Limb (tissue), 2 donors: ENCODE results near the gene CASP10.
"Not testable (repeated sequence)": the region's sequence is repeated elsewhere in the genome, so short reads cannot be mapped to it uniquely, and the experiment has no call there.

Experiments
- DNase-seq, 2 donors: peaks; one replicate each; pipeline ENCODE4 v3.0.0-alpha.2; 2016; ENCODE audit errors: extremely low spot score in 2 of 2

The CASP10 gene

DNA sequence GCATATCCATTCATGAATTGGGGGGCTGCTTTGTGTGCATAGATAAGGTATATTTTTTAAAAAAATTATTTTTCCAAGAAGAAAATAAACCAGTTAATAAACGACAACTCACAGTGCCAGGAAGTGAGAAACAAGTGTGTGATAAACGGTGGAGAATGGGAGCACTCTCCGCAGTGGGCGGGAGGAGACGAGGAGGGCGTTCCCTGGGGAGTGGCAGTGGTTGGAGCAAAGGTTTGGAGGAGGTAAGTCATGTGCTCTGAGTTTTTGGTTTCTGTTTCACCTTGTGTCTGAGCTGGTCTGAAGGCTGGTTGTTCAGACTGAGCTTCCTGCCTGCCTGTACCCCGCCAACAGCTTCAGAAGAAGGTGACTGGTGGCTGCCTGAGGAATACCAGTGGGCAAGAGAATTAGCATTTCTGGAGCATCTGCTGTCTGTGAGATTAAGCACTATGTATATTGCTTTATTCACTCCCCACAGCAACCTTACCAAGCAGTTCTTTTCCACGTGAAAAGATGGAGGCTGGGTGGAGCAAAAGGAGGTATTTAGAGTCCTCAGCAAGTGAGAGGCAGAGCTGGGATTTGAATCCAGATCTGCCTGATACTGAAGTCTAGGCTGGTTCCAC is 50.4 kb downstream of the CASP10 start:
- DNase-seq, result no peak

DNA sequence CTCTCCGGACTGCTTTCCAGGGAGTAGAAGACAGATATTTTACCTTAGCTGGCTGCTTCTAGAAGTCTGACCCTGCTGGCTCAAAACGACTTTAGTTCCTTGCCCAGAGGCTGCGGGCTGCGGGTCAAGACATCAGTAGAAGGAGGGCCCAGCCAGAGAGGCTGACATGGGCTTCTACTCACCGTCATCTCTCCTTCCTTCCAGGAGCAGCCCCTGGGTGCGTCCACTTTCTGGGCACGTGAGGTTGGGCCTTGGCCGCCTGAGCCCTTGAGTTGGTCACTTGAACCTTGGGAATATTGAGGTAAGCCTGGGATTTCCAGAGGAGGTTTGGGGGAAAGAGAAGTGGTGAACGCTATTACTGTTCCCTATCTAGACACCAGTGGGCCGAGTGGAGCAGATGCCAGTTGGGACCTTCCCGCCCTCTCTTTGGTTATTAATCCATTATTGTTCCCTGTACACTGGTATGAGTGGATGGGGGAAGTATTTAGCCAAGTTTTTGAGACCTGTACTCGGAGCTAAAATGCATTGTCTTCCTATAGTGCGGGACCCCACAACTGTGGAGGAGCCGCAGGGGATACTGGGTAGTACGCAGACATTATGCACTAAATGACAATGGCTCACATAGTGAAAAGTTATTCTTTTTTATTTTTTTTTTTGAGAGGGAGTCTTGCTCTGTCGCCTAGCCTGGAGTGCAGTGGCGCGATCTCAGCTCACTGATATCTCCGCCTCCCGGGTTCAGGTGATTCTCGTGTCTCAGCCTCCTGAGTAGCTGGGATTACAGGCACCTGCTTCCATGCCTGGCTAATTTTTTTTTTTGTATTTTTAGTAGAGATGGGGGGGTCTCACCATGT is 51.1 kb downstream of the CASP10 start:
- no peak for DNase-seq

DNA sequence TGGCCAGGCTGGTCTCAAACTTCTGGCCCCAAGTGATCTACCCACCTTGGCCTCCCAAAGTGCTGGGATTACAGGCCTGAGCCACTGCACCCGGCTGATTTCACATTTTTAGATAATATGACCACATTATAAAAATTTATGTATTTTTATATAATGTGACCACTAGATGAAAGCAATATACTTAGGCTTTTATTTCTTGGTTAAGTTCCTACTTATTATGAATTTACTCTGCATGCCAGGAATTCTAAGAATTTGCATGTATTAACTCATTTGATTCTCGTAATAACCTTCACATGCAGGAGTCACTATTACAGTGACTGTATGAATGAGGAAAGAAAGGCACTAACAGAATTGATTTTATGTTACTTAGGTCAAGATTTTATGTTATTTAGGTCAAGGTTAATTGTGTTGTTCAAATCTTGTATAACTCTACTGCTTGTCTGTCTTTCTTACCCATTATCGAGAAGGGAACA is 51.8 kb downstream of the CASP10 start:
- DNase-seq, result no peak

DNA sequence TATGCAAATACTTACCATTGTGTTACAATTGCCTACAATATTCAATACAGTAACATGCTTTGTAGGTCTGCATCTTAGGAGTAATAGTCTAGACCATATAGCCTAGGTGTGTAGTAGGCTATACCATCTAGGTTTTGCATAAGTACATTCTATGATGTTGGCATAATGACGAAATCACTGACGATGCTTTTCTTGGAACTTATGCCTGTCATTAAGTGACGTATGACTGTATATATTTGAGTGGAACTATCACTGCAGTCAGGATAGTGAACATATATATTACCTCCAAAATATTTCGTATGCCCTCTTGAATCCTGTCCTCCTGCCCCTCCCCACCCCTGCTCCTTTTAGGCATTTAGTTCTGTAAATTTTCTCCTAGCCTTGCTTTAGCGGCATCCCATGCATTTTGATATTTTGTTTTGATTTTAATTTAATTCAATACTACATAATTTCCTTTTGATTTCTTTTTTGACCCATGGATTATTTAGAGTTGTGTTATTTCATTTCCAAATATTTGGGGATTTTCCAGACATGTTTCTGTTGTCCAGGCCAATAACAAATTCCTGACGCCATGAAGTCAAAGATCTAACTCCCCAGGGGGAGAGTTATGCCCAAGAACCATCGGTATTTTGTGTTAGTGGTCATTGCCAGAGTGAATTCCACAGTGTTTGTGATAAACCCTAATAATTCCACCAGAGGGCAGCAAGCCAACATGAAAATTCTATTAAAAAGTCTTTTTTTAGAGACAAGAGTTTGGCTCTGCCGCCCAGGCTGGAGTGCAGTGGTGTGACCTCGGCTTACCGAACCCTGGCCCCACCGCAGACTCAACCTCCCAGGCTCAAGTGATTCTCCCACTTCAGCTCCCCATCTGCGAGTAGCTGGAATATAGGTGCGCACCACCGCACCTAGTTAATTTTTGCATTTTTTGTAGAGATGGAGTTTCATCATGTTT is 53.2 kb downstream of the CASP10 start:
- DNase-seq, result peak; percentile 46 to 66

DNA sequence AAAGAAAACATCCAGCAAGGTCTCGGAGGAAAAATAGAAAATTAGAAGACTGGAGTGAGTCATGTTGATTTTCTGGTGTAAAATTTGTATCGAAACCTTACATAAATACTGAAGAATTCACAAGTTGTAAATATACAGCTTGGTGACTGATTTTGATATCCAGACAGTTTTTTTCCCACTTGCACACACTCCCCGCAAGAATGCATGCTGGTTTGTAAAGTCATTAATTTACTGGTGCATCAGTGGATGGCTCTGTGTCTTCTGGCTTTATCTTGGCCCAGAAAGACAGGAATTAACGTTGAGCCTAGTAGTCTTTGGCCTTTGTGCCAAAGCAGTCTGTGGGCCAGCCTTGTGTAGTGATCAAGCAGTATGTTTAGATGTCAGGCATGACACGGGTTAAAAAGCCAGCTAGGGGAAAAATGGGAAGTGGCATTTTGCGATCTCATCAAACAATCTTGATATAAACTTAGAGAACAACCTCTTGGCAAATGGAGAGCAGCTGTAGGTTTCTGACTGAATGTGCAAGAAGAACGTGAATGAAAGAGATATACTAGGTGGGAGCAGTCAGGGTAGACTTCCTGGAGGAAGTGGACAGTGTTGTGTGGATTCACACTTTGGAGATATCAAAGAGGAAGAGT is 54.7 kb downstream of the CASP10 start:
- no peak for DNase-seq

DNA sequence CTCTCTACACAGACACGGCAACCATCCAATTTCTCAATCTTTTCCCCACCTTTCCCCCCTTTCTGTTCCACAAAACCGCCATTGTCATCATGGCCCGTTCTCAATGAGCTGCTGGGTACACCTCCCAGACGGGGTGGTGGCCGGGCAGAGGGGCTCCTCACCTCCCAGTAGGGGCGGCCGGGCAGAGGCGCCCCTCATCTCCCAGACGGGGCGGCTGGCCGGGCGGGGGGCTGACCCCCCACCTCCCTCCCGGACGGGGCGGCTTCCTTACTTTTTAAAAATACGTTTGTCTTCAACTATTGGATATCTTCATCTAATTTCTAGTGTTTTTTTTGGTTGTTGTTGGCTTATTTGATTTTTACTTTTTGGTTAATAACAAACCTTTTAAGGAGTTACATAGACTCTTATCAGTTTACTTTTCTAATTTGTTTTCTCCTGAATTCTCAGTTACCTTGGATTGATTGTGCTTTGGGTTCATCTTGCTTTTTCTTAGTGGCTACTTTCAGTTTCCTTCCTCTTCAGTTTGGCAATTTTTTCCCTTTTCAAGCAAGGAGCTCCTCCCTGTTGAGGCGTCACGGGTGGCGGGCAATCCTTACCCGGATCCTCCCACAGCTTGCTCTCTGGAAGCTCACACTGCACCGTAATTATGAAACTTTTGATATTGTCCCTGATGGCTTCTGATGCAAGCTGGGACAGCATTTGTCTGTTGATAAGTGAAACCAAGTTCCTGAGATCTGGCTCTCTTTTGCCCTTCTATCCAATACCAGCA is 56.4 kb downstream of the CASP10 start:
- DNase-seq, result not testable (repeated sequence)

DNA sequence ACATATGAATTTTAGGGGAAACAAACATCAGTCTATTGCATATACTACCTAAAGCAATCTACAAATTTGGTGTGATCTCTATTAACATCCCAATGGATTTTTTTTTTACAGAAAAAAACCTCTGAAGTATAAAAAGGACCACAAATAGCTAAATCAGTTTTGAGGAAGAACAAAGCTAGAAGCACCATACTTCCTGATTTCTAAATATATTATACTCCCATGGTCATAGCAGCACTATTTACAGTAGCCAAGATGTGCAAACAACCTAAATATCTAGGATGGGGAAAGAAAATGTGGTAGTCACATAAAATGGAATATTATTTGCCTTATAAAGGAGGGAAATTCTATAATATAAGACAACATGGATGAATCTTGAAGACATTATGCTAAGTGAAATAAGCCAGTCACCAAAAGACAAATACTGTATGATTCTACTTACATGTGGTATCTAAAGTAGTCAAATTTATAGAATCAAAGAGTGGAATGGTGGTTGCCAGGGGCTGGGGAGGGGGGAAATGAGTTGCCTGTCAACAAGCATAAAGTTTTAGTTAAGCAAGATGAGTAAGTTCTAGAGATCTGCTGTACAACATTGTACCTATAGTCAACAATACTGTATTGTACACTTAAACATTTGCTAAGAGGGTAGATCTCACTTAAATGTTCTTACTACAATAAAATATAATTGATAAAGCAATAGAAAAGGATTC is 59.8 kb downstream of the CASP10 start:
- DNase-seq, result no peak

DNA sequence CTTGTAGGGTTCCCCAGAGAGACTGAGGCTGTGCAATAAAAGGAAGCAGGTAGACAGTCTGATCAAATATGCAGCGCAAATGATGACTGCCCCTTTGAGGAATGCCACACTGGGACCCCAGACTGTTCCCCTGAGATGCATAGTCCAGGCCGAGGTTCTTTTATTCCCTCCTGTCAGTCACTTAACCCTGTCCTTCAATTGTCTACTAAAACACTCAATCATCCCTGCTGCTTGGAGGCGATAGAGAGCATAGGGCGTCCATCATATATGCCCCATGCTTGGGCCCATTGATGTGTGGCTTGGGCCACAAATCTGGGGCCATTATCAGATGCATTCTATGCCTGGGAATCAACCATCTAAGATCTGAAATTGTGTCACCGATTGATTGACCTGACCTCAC is 61.9 kb downstream of the CASP10 start:
- no peak for DNase-seq

DNA sequence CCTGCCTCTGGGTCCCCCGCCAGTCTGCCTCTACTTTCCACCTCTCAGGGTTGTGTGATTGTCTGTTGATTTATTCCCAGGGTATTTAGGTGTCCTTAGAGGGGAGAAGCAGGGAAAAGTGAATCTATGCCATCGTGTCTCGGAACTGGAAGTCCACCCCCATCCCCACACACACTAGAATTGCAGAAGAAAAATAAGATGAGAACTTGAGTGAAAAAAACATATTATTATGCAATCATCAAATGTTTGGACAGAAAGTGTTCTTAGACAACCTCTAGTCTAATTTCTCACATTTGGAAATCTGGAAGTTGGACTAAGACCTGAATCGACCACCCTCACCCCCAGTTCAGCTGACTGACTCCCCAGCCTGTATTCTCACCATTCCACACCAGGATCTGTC is 63.3 kb downstream of the CASP10 start:
- no peak for DNase-seq

DNA sequence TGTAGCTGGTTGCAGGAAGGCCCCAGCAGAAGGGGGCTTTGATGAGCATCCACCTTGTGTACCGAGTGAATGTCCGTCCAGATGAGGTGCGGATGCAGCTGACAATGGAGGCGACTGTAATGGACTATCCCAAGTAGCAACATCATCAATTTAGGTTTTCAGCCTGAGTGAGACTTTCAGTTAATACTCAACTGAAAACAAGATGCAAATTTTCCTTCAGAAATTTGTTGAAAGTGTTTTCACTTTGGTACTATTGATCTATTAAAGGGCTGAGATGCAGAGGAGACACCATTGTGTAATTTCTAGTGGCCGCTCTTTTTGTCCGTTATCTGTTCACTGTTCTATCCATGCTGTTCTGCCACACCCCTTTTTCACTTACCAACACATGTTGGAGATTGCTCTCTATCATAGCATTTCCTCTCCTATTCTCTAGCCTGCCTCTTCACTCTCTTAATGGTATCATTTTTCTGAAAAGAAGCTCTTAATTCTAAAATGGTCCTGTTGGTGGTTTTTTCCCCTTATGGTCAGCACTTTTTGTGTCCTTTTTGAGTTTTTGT is 65.4 kb downstream of the CASP10 start:
- DNase-seq, result no peak

DNA sequence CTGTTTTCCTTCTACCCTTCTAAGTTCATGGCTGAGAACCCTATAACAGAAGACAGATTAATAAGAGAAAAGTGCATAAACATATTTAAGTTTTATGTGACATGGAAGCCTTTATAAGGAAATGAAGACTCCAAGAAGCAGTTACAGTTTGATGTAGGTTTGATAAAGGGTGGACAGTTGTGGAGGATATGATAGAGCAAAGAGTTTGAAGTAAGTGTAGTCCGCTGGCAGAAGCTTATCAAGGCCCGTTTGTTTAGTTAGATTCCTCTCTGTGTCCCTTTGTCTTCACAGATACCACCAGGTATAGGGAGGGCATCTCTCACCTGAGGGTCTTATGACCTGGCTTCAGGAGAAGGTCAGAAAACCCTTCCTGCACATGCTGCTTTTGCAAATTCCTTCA is 66.9 kb downstream of the CASP10 start:
- DNase-seq, result no peak

DNA sequence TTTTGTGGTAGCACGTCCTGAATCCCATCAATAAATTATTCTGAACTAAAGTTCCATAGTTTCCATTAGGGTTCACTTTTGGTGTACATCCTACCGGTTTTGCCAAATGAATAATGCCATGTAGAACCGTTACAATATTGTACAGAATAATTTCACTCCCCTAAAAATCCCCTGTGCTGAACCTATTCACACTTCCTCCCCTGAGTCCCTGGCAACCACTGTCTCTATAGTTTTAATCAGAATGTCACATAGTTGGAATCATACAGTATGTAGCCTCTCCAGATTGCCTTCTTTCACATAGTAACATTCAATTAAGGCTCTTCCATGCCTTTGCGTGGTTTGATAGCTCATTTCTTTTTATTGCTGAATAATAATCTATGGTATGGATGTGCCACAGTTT is 67.8 kb downstream of the CASP10 start:
- DNase-seq, result no peak

DNA sequence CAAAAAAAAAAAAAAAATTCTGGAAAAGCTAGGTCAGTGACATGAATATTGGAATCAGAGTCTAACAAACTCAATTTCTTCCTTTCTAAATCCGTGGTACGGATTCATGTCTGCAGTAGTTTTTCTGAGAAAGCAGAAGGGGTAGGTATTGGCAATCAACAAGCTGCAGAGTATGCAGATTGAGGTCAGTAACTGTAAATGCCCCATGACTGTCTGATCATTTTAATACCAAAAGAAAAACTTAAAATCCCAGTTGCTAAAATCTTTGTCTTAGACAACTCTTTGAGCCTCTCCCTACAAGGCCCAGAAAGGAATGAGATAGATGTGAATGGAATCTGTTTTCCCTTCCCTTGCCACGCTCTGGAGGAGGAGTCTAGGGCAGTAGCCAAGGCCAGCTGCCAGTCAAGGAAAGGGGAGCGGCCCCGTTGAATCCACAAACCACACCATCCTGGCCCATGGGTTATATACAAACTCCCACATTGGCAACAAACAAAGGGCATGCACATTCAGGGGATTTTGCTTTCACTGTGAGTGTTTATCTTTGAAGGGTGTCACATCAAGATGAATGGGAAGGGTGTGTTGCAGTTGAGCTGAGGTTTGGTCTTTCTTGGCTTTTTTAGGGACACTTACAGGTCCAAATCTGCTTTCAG is 71.3 kb downstream of the CASP10 start:
- DNase-seq, result no peak

DNA sequence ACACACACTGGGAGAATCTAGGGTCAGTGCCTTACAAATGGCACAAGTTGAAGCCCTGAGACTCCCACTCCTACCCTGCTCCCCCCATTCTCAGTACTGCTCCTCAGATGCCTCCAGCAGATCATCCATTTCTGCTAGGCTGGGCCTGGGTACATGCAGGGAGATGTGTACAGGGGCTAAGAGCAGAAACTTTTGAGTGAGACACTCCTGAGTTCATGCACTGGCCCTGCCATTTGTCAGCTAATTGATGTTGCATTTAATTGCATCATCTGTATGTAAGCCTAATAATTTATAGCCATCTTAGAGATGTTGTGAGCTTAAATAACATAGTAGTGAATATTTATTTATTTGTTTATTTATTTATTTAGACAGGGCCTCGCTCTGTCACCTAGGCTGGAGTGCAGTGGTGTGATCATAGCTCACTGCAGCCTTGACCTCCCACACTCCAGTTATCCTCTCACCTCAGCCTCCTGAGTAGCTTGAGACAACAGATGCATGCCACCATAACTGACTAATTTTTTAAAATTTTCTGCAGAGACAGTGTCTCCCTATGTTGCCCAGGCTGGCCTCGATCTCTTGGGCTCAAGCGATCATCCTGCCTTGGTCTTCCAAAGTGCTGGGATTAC is 72.6 kb downstream of the CASP10 start:
- DNase-seq, result no peak

DNA sequence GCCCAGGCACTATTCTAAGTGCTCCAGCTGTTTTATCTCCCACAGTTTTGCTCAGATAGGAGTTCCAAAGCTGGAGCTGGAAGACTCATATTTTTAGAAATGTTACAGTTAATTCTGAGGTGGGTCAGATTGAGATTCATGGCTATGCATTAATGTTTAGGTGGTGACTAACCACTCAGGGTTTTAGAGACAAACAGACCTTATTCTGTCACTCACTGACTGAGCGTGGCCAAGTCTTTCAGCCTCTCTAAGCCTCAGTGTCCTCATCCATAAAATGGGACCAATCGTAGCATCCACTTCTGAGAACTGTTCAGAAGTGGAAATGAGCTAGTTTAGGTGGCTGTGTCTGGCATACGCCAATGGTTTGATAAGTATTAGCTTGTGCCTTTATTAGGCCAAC is 73.1 kb downstream of the CASP10 start:
- DNase-seq, result no peak

DNA sequence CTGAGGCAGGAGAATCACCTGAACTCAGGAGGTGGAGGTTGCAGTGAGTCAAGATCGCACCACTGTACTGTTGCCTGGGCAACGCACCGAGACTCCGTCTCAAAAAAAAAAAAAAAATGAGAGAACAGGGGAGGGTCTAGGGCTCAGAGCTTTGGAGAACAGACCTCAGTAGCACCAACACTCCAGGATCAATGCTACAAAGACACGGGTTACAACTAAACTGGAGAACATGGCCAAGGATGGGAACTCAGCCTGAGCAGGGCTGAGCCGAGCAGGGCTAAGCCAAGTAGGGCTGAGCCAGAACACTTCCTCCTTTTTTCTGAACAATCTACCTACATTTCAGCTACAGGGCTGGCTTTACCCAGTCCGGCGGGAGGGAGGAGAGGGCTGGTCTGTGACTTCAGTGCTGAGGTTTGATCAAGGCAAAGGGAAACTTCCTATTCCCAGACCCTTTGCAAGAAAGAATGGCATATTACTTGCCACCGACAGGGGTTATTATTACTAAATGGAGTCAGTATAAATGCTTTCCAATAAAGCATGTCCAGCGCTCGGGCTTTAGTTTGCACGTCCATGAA is 74.5 kb downstream of the CASP10 start:
- DNase-seq, result no peak

DNA sequence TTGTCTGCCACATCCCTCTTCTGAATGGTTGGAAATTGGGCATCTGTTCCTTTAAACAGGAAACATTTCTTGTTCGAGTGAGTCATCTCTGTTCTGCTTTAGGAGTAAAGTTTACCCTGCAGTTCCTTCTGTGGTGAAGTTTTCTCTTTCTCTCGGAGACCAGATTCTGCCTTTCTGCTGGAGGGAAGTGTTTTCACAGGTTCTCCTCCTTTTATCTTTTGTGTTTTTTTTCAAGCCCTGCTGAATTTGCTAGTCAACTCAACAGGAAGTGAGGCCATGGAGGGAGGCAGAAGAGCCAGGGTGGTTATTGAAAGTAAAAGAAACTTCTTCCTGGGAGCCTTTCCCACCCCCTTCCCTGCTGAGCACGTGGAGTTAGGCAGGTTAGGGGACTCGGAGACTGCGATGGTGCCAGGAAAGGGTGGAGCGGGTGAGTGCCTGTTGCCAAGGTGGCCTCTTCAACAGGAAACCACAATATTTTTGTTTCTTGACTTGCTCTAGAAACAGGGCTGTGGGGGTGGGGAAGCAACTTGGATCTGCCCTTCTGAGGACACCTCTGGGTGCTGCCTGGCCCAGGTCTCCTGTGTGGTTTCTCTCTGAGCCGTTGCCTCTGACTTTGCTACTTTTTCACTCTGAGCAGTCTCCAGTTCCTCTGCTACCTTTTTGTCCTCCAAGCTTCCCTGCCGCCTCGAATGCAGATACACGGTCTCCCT is 75.2 kb downstream of the CASP10 start:
- DNase-seq, result peak; percentile 59 to 74
